Astrocyte of the hippocampus (primary cell): ENCODE measurements around the gene GPR17.
A peak's percentile ranks its signal among the peaks of the same experiment; 100 is the strongest.

Experiments used
- DNase-seq: peaks from one replicate; pipeline ENCODE4 v3.0.0; 2011; ENCODE audit warnings: low read depth, low spot score

GPR17 gene

GRCh38 chr2:127641846-127642507 is 4.0 kb upstream of the GPR17 start:
- DNase-seq: no peak

GRCh38 chr2:127642706-127643438 is 3.1 kb upstream of the GPR17 start:
- no peak for DNase-seq

GRCh38 chr2:127643439-127644065 is 2.4 kb upstream of the GPR17 start:
- no peak for DNase-seq

GRCh38 chr2:127644066-127645025 is 1.6 kb upstream of the GPR17 start:
- no peak for DNase-seq

GRCh38 chr2:127645026-127645394 is 943 bp upstream of the GPR17 start:
- DNase-seq: no peak

GRCh38 chr2:127646487-127647241 is 711 bp downstream of the GPR17 start:
- DNase-seq: no peak

GRCh38 chr2:127647242-127648190 is 1.6 kb downstream of the GPR17 start:
- peak; percentile 50 for DNase-seq

- DNase-seq: no peak
Measured at GRCh38 chr2:127648321-127648720, 2.4 kb downstream of the GPR17 start.

- DNase-seq: peak; percentile 59
Measured at GRCh38 chr2:127649100-127649611, 3.2 kb downstream of the GPR17 start.

- peak; percentile 83 for DNase-seq
Measured at GRCh38 chr2:127649684-127650040, 3.7 kb downstream of the GPR17 start.

GRCh38 chr2:127650041-127650784 is 4.3 kb downstream of the GPR17 start:
- no peak for DNase-seq

- DNase-seq: peak; percentile 79
Measured at GRCh38 chr2:127650785-127651380, 4.9 kb downstream of the GPR17 start.

- no peak for DNase-seq
Measured at GRCh38 chr2:127651381-127651809, 5.4 kb downstream of the GPR17 start.

GRCh38 chr2:127651971-127652550 is 6.1 kb downstream of the GPR17 start:
- peak; percentile 51 for DNase-seq

- no peak for DNase-seq
Measured at GRCh38 chr2:127652786-127653357, 6.9 kb downstream of the GPR17 start.

- no peak for DNase-seq
Measured at GRCh38 chr2:127653421-127654083, 7.6 kb downstream of the GPR17 start.
